ENCODE results near the gene TBC1D4. TPM values are rescaled to one million over a fixed set of nuclear protein-coding genes. Genes with fewer than 3 reads are reported as not detected.

TBC1D4 gene
- total and polyA plus RNA-seq, 9 of the 15 experiments (the other 6 are each of a cell fraction or from before 2014, with no cell fraction given), result 2.8 to 12.3 (median 7.0) TPM

GRCh38 chr13:75305059-75305458, 176.9 kb downstream of the TBC1D4 start (continued):
- TF ChIP-seq ESRRA (IDR thresholded peaks at IDR 0.05; ENCODE audit: borderline replicate concordance, low read depth), result no peak
- TF ChIP-seq PTTG1 (tag; IDR thresholded peaks at IDR 0.05; ENCODE audit: low read depth), result no peak
- TF ChIP-seq ZNF830 (CRISPR knock-in tag; IDR thresholded peaks at IDR 0.05), result no peak
- TF ChIP-seq MIER1 (IDR thresholded peaks at IDR 0.05; ENCODE audit: low read depth), result no peak
- 0 out of 2 replicates have a peak, but pooled peaks have one; percentile 27 for TF ChIP-seq ARID1B (IDR thresholded peaks at IDR 0.05)
- no peak for TF ChIP-seq IFI16 (CRISPR knock-in tag; IDR thresholded peaks at IDR 0.05)
- no peak for TF ChIP-seq RFX7 (CRISPR knock-in tag; IDR thresholded peaks at IDR 0.05)
- no peak for TF ChIP-seq HNRNPUL1 (IDR thresholded peaks at IDR 0.05; ENCODE audit: low read length)
- no peak for TF ChIP-seq ZBTB5 (IDR thresholded peaks at IDR 0.05)
- TF ChIP-seq HMG20B (CRISPR knock-in tag; IDR thresholded peaks at IDR 0.05), result no peak
- TF ChIP-seq RREB1 (CRISPR knock-in tag; IDR thresholded peaks at IDR 0.05), result no peak
- no peak; the same call in 1 of the 2 replicates for TF ChIP-seq NCOR1 (IDR thresholded peaks at IDR 0.05)
- TF ChIP-seq SNRNP70 (optimal IDR thresholded peaks at IDR 0.05; ENCODE audit: low read depth, low read length), result no peak
- TF ChIP-seq YY1 (IDR thresholded peaks at IDR 0.05; ENCODE audit: borderline replicate concordance in 1 of 3, control insufficient read depth in 1 of 3, extremely low read depth in 1 of 3, insufficient read depth in 3 of 3, insufficient read length in 1 of 3, insufficient replicate concordance in 2 of 3, low read depth in 1 of 3, low read length in 2 of 3), result peak in 1 of 3 experiments; percentile 30
- no peak for TF ChIP-seq NKRF (IDR thresholded peaks at IDR 0.05; ENCODE audit: borderline replicate concordance)
- TF ChIP-seq RBBP5 (IDR thresholded peaks at IDR 0.05; ENCODE audit: borderline replicate concordance, insufficient read depth, low read length, poor library complexity, severe bottlenecking), result no peak
- TF ChIP-seq MEF2D (tag; conservative IDR thresholded peaks at IDR 0.05; ENCODE audit: low read depth), result 0 out of 2 replicates have a peak, but pooled peaks have one; percentile 43

Measured in K562 (cell line).